ENCODE data around the gene ZNF497. TPM values are rescaled to one million over a fixed set of nuclear protein-coding genes. Genes with fewer than 3 reads are reported as not detected.

The ZNF497 gene
- total and polyA plus RNA-seq, 4 donors = 0.60 to 4.4 (median 1.3) TPM

GRCh38 chr19:58305932-58306323, 56.6 kb downstream of the ZNF497 start:
- TF ChIP-seq EGR1 (IDR thresholded peaks at IDR 0.05; ENCODE audit: low read depth in 2 of 2) = no peak
- TF ChIP-seq, protein P1, sequence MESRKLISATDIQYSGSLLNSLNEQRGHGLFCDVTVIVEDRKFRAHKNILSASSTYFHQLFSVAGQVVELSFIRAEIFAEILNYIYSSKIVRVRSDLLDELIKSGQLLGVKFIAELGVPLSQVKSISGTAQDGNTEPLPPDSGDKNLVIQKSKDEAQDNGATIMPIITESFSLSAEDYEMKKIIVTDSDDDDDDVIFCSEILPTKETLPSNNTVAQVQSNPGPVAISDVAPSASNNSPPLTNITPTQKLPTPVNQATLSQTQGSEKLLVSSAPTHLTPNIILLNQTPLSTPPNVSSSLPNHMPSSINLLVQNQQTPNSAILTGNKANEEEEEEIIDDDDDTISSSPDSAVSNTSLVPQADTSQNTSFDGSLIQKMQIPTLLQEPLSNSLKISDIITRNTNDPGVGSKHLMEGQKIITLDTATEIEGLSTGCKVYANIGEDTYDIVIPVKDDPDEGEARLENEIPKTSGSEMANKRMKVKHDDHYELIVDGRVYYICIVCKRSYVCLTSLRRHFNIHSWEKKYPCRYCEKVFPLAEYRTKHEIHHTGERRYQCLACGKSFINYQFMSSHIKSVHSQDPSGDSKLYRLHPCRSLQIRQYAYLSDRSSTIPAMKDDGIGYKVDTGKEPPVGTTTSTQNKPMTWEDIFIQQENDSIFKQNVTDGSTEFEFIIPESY (IDR thresholded peaks at IDR 0.05) = no peak
- TF ChIP-seq SP1 (IDR thresholded peaks at IDR 0.05) = no peak
- TF ChIP-seq, protein P2, sequence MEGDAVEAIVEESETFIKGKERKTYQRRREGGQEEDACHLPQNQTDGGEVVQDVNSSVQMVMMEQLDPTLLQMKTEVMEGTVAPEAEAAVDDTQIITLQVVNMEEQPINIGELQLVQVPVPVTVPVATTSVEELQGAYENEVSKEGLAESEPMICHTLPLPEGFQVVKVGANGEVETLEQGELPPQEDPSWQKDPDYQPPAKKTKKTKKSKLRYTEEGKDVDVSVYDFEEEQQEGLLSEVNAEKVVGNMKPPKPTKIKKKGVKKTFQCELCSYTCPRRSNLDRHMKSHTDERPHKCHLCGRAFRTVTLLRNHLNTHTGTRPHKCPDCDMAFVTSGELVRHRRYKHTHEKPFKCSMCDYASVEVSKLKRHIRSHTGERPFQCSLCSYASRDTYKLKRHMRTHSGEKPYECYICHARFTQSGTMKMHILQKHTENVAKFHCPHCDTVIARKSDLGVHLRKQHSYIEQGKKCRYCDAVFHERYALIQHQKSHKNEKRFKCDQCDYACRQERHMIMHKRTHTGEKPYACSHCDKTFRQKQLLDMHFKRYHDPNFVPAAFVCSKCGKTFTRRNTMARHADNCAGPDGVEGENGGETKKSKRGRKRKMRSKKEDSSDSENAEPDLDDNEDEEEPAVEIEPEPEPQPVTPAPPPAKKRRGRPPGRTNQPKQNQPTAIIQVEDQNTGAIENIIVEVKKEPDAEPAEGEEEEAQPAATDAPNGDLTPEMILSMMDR (IDR thresholded peaks at IDR 0.05; ENCODE audit: low read depth, low read length, missing input control) = no peak
- no peak for TF ChIP-seq RXRA (IDR thresholded peaks at IDR 0.05)
- TF ChIP-seq JUND (IDR thresholded peaks at IDR 0.05) = no peak
- peak overlapping the region; percentile 78 to 99 (median 99) for H3K4me3 ChIP-seq (ENCODE audit: low read depth in 1 of 3, low read length in 3 of 3)
- 23% methylated on average over 12 of the region's 12 CpGs for WGBS
- peak overlapping the region; percentile 57 to 88 for H3K9ac ChIP-seq (ENCODE audit: low read depth in 1 of 2, low read length in 2 of 2)
- peaks cover 2 to 7% (median 5%) of the 10 kb centered on the region in 4 donors for H3K9me3 ChIP-seq (ENCODE audit: control insufficient read depth in 4 of 4, low read length in 3 of 4)
- DNase-seq (ENCODE audit: low spot score) = no peak
- H3K36me3 ChIP-seq (ENCODE audit: control insufficient read depth in 4 of 4, insufficient read depth in 3 of 4, low read depth in 1 of 4, low read length in 3 of 4) = peaks cover 3 to 27% (median 18%) of the 10 kb centered on the region in 4 donors
- H3K4me1 ChIP-seq (ENCODE audit: control insufficient read depth in 4 of 4, insufficient read depth in 4 of 4, low read length in 3 of 4) = peaks cover 4 to 16% (median 15%) of the 10 kb centered on the region in 4 donors
- no peaks in the 10 kb centered on the region for H3K27me3 ChIP-seq (ENCODE audit: control insufficient read depth in 4 of 4, insufficient read depth in 4 of 4, low read length in 3 of 4)
- peak overlapping the region in 1 of 2 donors; percentile 82 for H3K27ac ChIP-seq (ENCODE audit: low read depth in 1 of 2, low read length in 2 of 2)

- peaks cover 5 to 33% (median 20%) of the 10 kb centered on the region in 4 donors for H3K36me3 ChIP-seq (ENCODE audit: control insufficient read depth in 4 of 4, insufficient read depth in 3 of 4, low read depth in 1 of 4, low read length in 3 of 4)
- WGBS = 1% methylated on average over 55 of the region's 55 CpGs
- peaks cover 4 to 16% (median 15%) of the 10 kb centered on the region in 4 donors for H3K4me1 ChIP-seq (ENCODE audit: control insufficient read depth in 4 of 4, insufficient read depth in 4 of 4, low read length in 3 of 4)
- peak; percentile 92 for DNase-seq (ENCODE audit: low spot score)
- peak within 1 kb of the TSS; percentile 63 to 88 for H3K9ac ChIP-seq (ENCODE audit: low read depth in 1 of 2, low read length in 2 of 2)
- H3K9me3 ChIP-seq (ENCODE audit: control insufficient read depth in 4 of 4, low read length in 3 of 4) = peaks cover 2 to 13% (median 10%) of the 10 kb centered on the region in 4 donors
- peak within 1 kb of the TSS; percentile 78 to 99 (median 99) for H3K4me3 ChIP-seq (ENCODE audit: low read depth in 1 of 3, low read length in 3 of 3)
- no peaks in the 10 kb centered on the region for H3K27me3 ChIP-seq (ENCODE audit: control insufficient read depth in 4 of 4, insufficient read depth in 4 of 4, low read length in 3 of 4)
- peak within 1 kb of the TSS; percentile 82 to 85 for H3K27ac ChIP-seq (ENCODE audit: low read depth in 1 of 2, low read length in 2 of 2)
- TF ChIP-seq FOXA2 (IDR thresholded peaks at IDR 0.05) = peak; percentile 27
- TF ChIP-seq ATF3 (IDR thresholded peaks at IDR 0.05) = no peak
- no peak for TF ChIP-seq HNF4G (IDR thresholded peaks at IDR 0.05)
- TF ChIP-seq MAX (IDR thresholded peaks at IDR 0.05) = peak; percentile 97
- TF ChIP-seq, protein P1 (IDR thresholded peaks at IDR 0.05) = peak; percentile 71
- TF ChIP-seq FOXA1 (IDR thresholded peaks at IDR 0.05) = peak; percentile 42
- TF ChIP-seq RAD21 (IDR thresholded peaks at IDR 0.05) = peak; percentile 59 to 60
- TF ChIP-seq REST (IDR thresholded peaks at IDR 0.05) = peak; percentile 9
- peak in 1 of 2 donors; percentile 24 for TF ChIP-seq HNF4A (conservative IDR thresholded peaks at IDR 0.05)
- TF ChIP-seq EGR1 (IDR thresholded peaks at IDR 0.05; ENCODE audit: low read depth in 2 of 2) = peak; percentile 94 to 95
- TF ChIP-seq JUND (IDR thresholded peaks at IDR 0.05) = no peak
- TF ChIP-seq, protein P2 (IDR thresholded peaks at IDR 0.05; ENCODE audit: low read depth, low read length, missing input control) = peak; percentile 40
- peak; percentile 96 for TF ChIP-seq YY1 (IDR thresholded peaks at IDR 0.05)
- TF ChIP-seq RXRA (IDR thresholded peaks at IDR 0.05) = peak; percentile 36 to 68
- peak; percentile 77 for TF ChIP-seq SP1 (IDR thresholded peaks at IDR 0.05)
- peak; percentile 87 to 99 for TF ChIP-seq GABPA (IDR thresholded peaks at IDR 0.05 in 1 of 2, conservative IDR thresholded peaks at IDR 0.05 in 1 of 2)
- TF ChIP-seq TAF1 (conservative IDR thresholded peaks at IDR 0.05) = peak; percentile 96
Observed at GRCh38 chr19:58305065-58305931, 57.3 kb downstream of the ZNF497 start, which contains the start of gene ERVK3-1. TSS of gene ERVK3-1 (plus strand) at chr19:58305377. CDS start at chr19:58312169, 6,792 bp downstream.

Measured in liver (tissue), 9 donors.